Neutrophil (primary cell): ENCODE data around the gene MAEA.

Source experiments
- H3K27ac ChIP-seq: fragments of 200-600 bp; sonication (generic); 2 replicates; pipeline ENCODE4 v1.5.1; 2016; ENCODE audit warnings: mild to moderate bottlenecking, moderate library complexity
- H3K27me3 ChIP-seq: fragments of 200-600 bp; sonication (generic); 2 replicates; pipeline ENCODE4 v1.6.0; 2016; ENCODE audit warnings: mild to moderate bottlenecking
- H3K36me3 ChIP-seq: fragments of 200-600 bp; sonication (generic); 2 replicates; pipeline ENCODE4 v1.5.1; 2017
- H3K4me1 ChIP-seq, 2 experiments: fragments of 200-600 bp in 1 of 2; sonication (generic) in 1 of 2; 1 replicate in 1 of 2; 2 replicates in 1 of 2; pipeline versions ENCODE4 v1.5.1 to v1.6.1; 2013 to 2016; ENCODE audit warnings: low read depth in 1 of 2, low read length in 1 of 2, mild to moderate bottlenecking in 1 of 2, moderate library complexity in 1 of 2; ENCODE audit not compliant: control insufficient read depth in 1 of 2, insufficient read depth in 1 of 2
- H3K4me3 ChIP-seq, 2 experiments: fragments of 200-600 bp in 1 of 2; sonication (generic) in 1 of 2; 1 replicate in 1 of 2; 2 replicates in 1 of 2; pipeline ENCODE4 v1.5.1; 2013 to 2016; ENCODE audit warnings: low read depth in 1 of 2, low read length in 1 of 2, mild to moderate bottlenecking in 1 of 2, moderate library complexity in 1 of 2
- H3K9me3 ChIP-seq: fragments of 200-600 bp; sonication (generic); 2 replicates; pipeline ENCODE4 v1.5.1; 2016
- CTCF ChIP-seq: fragments of 200-600 bp; sonication (generic); IDR thresholded peaks from 2 replicates; pipeline ENCODE4 v1.5.1; 2016; ENCODE audit warnings: antibody characterized with exemption

Gene MAEA

GRCh38 chr4:1361431-1361830 lies 71.7 kb downstream of the MAEA start:
- no peak for TF ChIP-seq CTCF
- Histone ChIP-seq H3K36me3 (peaks cover 76% of the 10 kb centered on the region), H3K4me3 (no peak overlapping the region), H3K27me3 (no peaks in the 10 kb centered on the region), H3K27ac (no peak overlapping the region), H3K4me1 (no peaks in the 10 kb centered on the region), H3K9me3 (no peaks in the 10 kb centered on the region)

GRCh38 chr4:1362046-1362445 lies 72.4 kb downstream of the MAEA start:
- Histone ChIP-seq H3K4me1 (no peaks in the 10 kb centered on the region), H3K27me3 (no peaks in the 10 kb centered on the region), H3K27ac (no peak overlapping the region), H3K9me3 (no peaks in the 10 kb centered on the region), H3K4me3 (no peak overlapping the region), H3K36me3 (peaks cover 78% of the 10 kb centered on the region)
- no peak for TF ChIP-seq CTCF

GRCh38 chr4:1362521-1362920 lies 72.8 kb downstream of the MAEA start:
- Histone ChIP-seq H3K4me1 (no peaks in the 10 kb centered on the region), H3K4me3 (no peak overlapping the region), H3K9me3 (no peaks in the 10 kb centered on the region), H3K36me3 (peaks cover 78% of the 10 kb centered on the region), H3K27ac (no peak overlapping the region), H3K27me3 (no peaks in the 10 kb centered on the region)
- TF ChIP-seq CTCF = no peak

- Histone ChIP-seq H3K27me3 (no peaks in the 10 kb centered on the region), H3K9me3 (no peaks in the 10 kb centered on the region), H3K4me1 (no peaks in the 10 kb centered on the region), H3K36me3 (peaks cover 78% of the 10 kb centered on the region), H3K4me3 (no peak overlapping the region), H3K27ac (no peak overlapping the region)
- TF ChIP-seq CTCF = no peak
Observed at GRCh38 chr4:1363513-1363912, 73.8 kb downstream of the MAEA start.

- Histone ChIP-seq H3K9me3 (no peaks in the 10 kb centered on the region), H3K4me1 (no peaks in the 10 kb centered on the region), H3K27ac (no peak overlapping the region), H3K27me3 (no peaks in the 10 kb centered on the region), H3K4me3 (no peak overlapping the region), H3K36me3 (peaks cover 78% of the 10 kb centered on the region)
- no peak for TF ChIP-seq CTCF
Observed at GRCh38 chr4:1364217-1364616, 74.5 kb downstream of the MAEA start.

- TF ChIP-seq CTCF = no peak
- H3K4me1 ChIP-seq = no peaks in the 10 kb centered on the region
- H3K27ac ChIP-seq = no peak overlapping the region
- H3K9me3 ChIP-seq = no peaks in the 10 kb centered on the region
- no peak overlapping the region for H3K4me3 ChIP-seq
- H3K27me3 ChIP-seq = no peaks in the 10 kb centered on the region
- H3K36me3 ChIP-seq = peaks cover 74% of the 10 kb centered on the region
Observed at GRCh38 chr4:1364748-1365147, 75.1 kb downstream of the MAEA start.
